PC-9 (cell line): ENCODE results near the gene XPNPEP1. TPM values are rescaled to one million over a fixed set of nuclear protein-coding genes. Genes with fewer than 3 reads are reported as not detected.

Experiments used
- BruUV-seq: library from RNA; stranded (reverse); fragments of 400-500 nt; replicated peaks from 2 replicates; lab custom pipeline; 2021; lab: Mats Ljungman, UMichigan
- CTCF ChIA-PET: fragments of 300-600 bp; sonication (Branson Sonifier 250); formaldehyde crosslinking; loops from one replicate; lab custom pipeline; 2022; ENCODE audit warnings: antibody characterized with exemption; lab: Charles Lee
- POLR2A ChIA-PET: fragments of 300-600 bp; sonication (Branson Sonifier 250); formaldehyde crosslinking; loops from one replicate; lab custom pipeline; 2022; ENCODE audit warnings: antibody characterized with exemption; ENCODE audit not compliant: unreplicated experiment; lab: Charles Lee
- DNase-seq, 2 experiments: peaks; one replicate each; pipeline versions ENCODE4 v3.0.0 to v3.0.0-alpha.2; 2015 to 2022; ENCODE audit warnings: mixed read lengths in 1 of 2
- H2AFZ ChIP-seq: fragments of 200-600 bp; sonication (generic); 2 replicates; pipeline ENCODE4 v1.8.1; 2017; ENCODE audit warnings: antibody characterized with exemption
- H3F3A ChIP-seq: fragments of 200-600 bp; sonication (generic); 2 replicates; pipeline ENCODE4 v1.8.1; 2017; ENCODE audit warnings: antibody characterized with exemption, mild to moderate bottlenecking, low read depth; ENCODE audit not compliant: insufficient read depth
- H3K27ac ChIP-seq: fragments of 200-600 bp; sonication (generic); 2 replicates; pipeline ENCODE4 v1.6.1; 2016; ENCODE audit warnings: mixed run types
- H3K27me3 ChIP-seq: fragments of 200-600 bp; sonication (generic); 2 replicates; pipeline ENCODE4 v1.6.1; 2016; ENCODE audit warnings: low read depth, mixed run types; ENCODE audit not compliant: insufficient read depth
- H3K36me3 ChIP-seq: fragments of 200-600 bp; sonication (generic); 2 replicates; pipeline ENCODE4 v1.6.1; 2016; ENCODE audit warnings: low read depth, mixed run types
- H3K4me1 ChIP-seq: fragments of 200-600 bp; sonication (generic); replicated peaks from 2 replicates; pipeline ENCODE4 v1.6.1; 2016; ENCODE audit warnings: mixed run types; ENCODE audit not compliant: insufficient read depth
- H3K4me2 ChIP-seq: fragments of 200-600 bp; sonication (generic); 2 replicates; pipeline ENCODE4 v1.6.1; 2017; ENCODE audit warnings: mixed run types
- H3K4me3 ChIP-seq: fragments of 200-600 bp; sonication (generic); 2 replicates; pipeline ENCODE4 v1.6.1; 2016; ENCODE audit warnings: mixed run types
- H3K79me2 ChIP-seq: fragments of 200-600 bp; sonication (generic); 2 replicates; pipeline ENCODE4 v1.6.1; 2017; ENCODE audit warnings: low read depth, mixed run types
- H3K9me2 ChIP-seq: fragments of 200-600 bp; sonication (generic); 2 replicates; pipeline ENCODE4 v1.8.1; 2017; ENCODE audit warnings: mild to moderate bottlenecking; ENCODE audit not compliant: insufficient read depth
- H3K9me3 ChIP-seq: fragments of 200-600 bp; sonication (generic); 2 replicates; pipeline ENCODE4 v1.8.1; 2016; ENCODE audit warnings: low read depth; ENCODE audit not compliant: insufficient read depth
- H4K20me1 ChIP-seq: fragments of 200-600 bp; sonication (generic); 2 replicates; pipeline ENCODE4 v1.8.1; 2017; ENCODE audit not compliant: insufficient read depth
- EZH2 ChIP-seq: fragments of 200-600 bp; sonication (generic); IDR thresholded peaks from 2 replicates; pipeline ENCODE4 v1.8.0; 2017; ENCODE audit warnings: antibody characterized with exemption, low read depth
- intact Hi-C: fragments of 100-400 bp; cut with micrococcal nuclease; formaldehyde crosslinking; loops from one replicate; pipeline ENCODE4 v1.10.0; 2022; ENCODE audit not compliant: unreplicated experiment
- total RNA-seq: library from RNA; stranded (reverse); gene quantifications from 2 replicates; pipeline ENCODE4 v1.2.3, GENCODE V29; 2021
- TF ChIP-seq, protein P1 (sequence below): fragments of 200-600 bp; sonication (generic); conservative IDR thresholded peaks from 2 replicates; pipeline ENCODE4 v1.6.1; 2017; ENCODE audit warnings: mixed run types, antibody characterized with exemption, mild to moderate bottlenecking, moderate library complexity

The XPNPEP1 gene
- total RNA-seq, 1 experiment from 2014 or later: 24.6 TPM

- Histone ChIP-seq H3K27me3 (no peaks in the 10 kb centered on the region), H3F3A (no peaks in the 10 kb centered on the region), H2AFZ (no peak overlapping the region), H3K4me1 (no peaks in the 10 kb centered on the region), H3K9me3 (no peaks in the 10 kb centered on the region), H3K4me2 (no peak overlapping the region), H3K27ac (no peak overlapping the region), H3K4me3 (no peak overlapping the region), H4K20me1 (no peaks in the 10 kb centered on the region), H3K79me2 (no peaks in the 10 kb centered on the region), H3K36me3 (no peaks in the 10 kb centered on the region), H3K9me2 (no peaks in the 10 kb centered on the region)
- POLR2A ChIA-PET: no interaction called here
- no peak for DNase-seq
- intact Hi-C loops: no loop called here
- no TSS peak for BruUV-seq
- no peak for TF ChIP-seq EZH2
- TF ChIP-seq, protein P1, sequence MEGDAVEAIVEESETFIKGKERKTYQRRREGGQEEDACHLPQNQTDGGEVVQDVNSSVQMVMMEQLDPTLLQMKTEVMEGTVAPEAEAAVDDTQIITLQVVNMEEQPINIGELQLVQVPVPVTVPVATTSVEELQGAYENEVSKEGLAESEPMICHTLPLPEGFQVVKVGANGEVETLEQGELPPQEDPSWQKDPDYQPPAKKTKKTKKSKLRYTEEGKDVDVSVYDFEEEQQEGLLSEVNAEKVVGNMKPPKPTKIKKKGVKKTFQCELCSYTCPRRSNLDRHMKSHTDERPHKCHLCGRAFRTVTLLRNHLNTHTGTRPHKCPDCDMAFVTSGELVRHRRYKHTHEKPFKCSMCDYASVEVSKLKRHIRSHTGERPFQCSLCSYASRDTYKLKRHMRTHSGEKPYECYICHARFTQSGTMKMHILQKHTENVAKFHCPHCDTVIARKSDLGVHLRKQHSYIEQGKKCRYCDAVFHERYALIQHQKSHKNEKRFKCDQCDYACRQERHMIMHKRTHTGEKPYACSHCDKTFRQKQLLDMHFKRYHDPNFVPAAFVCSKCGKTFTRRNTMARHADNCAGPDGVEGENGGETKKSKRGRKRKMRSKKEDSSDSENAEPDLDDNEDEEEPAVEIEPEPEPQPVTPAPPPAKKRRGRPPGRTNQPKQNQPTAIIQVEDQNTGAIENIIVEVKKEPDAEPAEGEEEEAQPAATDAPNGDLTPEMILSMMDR: no peak
- CTCF ChIA-PET: no interaction called here
Measured at GRCh38 chr10:109893386-109893785, 29.9 kb downstream of the XPNPEP1 start.

GRCh38 chr10:109892931-109893330 lies 30.4 kb downstream of the XPNPEP1 start:
- no peak for DNase-seq
- Histone ChIP-seq H3K4me2 (no peak overlapping the region), H3K27ac (no peak overlapping the region), H3K4me1 (no peaks in the 10 kb centered on the region), H3K27me3 (no peaks in the 10 kb centered on the region), H4K20me1 (no peaks in the 10 kb centered on the region), H3K36me3 (no peaks in the 10 kb centered on the region), H2AFZ (no peak overlapping the region), H3F3A (no peaks in the 10 kb centered on the region), H3K4me3 (no peak overlapping the region), H3K79me2 (no peaks in the 10 kb centered on the region), H3K9me3 (no peaks in the 10 kb centered on the region), H3K9me2 (no peaks in the 10 kb centered on the region)
- intact Hi-C loops: no loop called here
- POLR2A ChIA-PET: no interaction called here
- TF ChIP-seq, protein P1: no peak
- TF ChIP-seq EZH2: no peak
- CTCF ChIA-PET: no interaction called here
- no TSS peak for BruUV-seq

GRCh38 chr10:109892117-109892516 lies 31.2 kb downstream of the XPNPEP1 start:
- POLR2A ChIA-PET: no interaction called here
- Histone ChIP-seq H3K4me2 (no peak overlapping the region), H2AFZ (no peak overlapping the region), H3K27me3 (no peaks in the 10 kb centered on the region), H3K9me3 (no peaks in the 10 kb centered on the region), H3K79me2 (no peaks in the 10 kb centered on the region), H3K9me2 (no peaks in the 10 kb centered on the region), H3K4me3 (no peak overlapping the region), H3F3A (no peaks in the 10 kb centered on the region), H4K20me1 (no peaks in the 10 kb centered on the region), H3K36me3 (no peaks in the 10 kb centered on the region), H3K27ac (no peak overlapping the region), H3K4me1 (no peaks in the 10 kb centered on the region)
- no peak for DNase-seq
- intact Hi-C loops: no loop called here
- TF ChIP-seq, protein P1: no peak
- no peak for TF ChIP-seq EZH2
- no TSS peak for BruUV-seq
- CTCF ChIA-PET: no interaction called here
